HG03378 (cell line): ENCODE data around the gene APLP2.

Experiments
- ATAC-seq: cut with Tn5 transposase; IDR thresholded peaks from one replicate; pipeline ENCODE4 v1.9.1; 2021; ENCODE audit warnings: mild to moderate bottlenecking, moderate library complexity; ENCODE audit not compliant: unreplicated experiment

The APLP2 gene

DNA sequence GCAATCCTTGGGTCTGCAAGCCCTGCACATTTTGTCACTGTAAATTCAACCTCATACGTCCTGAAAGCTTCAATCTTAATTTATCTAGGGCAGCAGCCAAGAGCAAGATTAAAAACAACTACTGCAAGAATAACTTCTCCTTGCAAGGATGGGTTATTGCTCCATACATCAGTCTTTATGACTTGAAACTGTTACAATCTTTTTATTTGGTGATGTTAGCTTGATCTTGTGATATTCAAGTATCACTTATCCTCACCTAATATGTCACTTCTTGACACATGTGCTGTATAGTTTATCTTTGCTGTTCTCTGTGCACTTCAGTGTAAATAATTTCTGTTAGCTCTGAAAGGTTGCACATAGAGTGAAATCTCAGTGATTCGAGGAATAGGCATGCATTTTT, 14.7 kb upstream of the APLP2 start:
- no peak for ATAC-seq

DNA sequence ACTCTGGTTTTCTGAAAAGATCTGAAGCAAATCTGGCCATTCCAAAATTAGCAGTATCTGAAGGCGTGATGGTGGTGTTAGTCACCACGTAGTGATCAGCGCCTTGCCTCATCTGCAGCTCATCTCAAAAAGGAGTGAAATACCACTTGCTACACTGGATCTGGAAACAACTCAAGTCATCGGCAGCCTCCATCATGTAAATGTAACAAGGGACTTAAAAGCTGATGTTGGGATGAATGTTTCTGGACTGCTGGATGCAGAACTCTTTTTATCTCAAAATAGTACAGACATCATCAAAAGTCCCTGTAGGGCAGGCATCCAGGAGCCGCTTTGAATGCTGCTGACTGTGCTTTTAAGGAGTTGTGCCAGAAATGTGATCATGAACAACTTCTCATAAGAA, 14.1 kb upstream of the APLP2 start:
- no peak for ATAC-seq

DNA sequence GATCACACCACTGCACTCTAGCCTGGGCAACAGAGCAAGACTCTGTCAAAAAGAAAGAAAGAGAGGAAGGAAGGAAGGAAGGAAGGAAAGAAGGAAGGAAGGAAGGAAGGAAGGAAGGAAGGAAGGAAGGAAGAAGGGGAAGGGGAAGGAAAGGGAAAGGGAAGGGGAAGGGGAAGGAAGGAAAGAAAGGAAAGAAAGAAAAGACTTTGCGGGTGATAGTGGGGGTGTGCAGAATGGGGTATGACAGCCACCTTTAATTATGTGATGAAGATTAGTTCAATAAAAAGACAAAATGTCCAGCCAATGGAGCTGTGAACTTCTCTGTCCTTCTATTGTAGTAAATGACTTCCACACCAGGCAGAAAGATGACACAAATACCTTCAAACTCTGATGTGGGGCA, 8.7 kb upstream of the APLP2 start:
- ATAC-seq = no peak

- ATAC-seq = no peak
Observed at GRCh38 chr11:130062026-130062425, 7.7 kb upstream of the APLP2 start.

DNA sequence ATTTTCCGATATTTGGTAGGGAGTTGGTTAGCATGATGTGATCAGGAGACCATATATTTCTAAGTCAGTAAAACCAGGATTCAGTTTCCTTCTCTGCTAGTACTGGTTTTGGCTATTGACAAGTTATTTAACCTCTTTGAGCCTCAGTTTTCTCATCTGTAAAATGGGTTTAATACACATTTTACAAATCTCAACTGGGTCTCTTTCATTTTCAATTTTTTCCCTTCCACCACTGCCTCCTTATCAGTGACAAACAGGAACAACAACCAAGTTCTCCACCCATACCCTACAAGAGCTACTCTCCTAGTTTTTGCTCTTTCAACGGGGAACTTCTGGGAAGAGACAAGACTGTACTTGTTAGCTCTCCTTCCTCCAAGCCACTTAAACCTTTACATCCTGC, 6.2 kb upstream of the APLP2 start:
- no peak for ATAC-seq

- no peak for ATAC-seq
Observed at GRCh38 chr11:130064596-130064995, 5.1 kb upstream of the APLP2 start.

GRCh38 chr11:130066338-130066737, 3.4 kb upstream of the APLP2 start:
- no peak for ATAC-seq

- ATAC-seq = no peak
Observed at GRCh38 chr11:130068546-130068985, 1.1 kb upstream of the APLP2 start.

DNA sequence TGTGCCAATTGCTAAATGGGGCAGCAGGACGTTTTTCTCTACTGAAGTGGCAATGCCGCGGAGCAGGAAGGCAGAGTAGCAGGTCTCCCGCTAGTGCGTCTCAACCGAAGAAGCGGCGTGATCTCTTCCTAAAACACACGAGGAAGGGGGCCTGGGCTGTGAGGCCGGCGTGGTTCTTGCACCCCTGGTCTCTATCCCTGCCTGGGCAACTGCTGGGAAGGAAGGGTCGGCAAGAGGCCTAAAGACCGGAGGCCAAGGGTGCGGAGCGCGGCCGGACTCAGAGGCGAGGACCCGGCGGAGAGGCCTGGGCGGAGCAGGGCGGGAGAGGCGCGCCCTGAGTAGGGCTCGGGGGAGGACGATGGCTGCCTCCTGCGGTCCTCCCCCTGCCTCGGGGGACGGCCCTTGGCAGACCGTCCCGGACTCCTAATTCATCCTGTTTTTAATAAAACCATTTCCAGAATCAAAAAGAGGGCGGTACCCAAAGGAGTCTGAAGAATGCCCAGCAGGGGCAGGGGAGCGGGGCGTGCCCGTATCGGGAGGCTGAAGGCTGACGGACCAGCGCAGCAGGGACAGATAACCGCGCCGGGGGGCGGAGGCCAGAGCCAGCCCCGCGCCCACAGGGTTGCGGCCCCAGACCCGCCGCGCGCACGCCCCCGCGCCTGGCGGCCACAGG, 572 bp upstream of the APLP2 start:
- ATAC-seq = peak; percentile 32

- ATAC-seq = peak; percentile 24
Observed at GRCh38 chr11:130070109-130070845, 583 bp downstream of the APLP2 start.

DNA sequence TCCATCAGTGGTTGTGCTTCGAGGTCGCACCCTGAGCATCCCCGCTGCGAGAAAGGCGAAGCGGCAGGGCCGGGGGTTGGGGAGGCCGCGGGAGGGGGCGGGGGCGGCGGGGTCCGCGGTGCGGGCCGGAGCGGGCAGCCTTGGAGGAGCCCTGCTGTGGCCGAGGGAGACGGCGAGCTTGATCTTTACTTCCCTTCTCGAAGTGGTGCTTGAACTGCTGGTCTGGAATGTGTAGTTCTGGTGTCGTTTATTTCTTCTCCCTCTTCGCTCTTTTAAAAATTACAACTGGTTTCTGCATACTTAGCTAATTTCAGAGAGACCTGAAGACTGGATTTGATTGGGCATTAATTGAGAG, 1.1 kb downstream of the APLP2 start:
- no peak for ATAC-seq

GRCh38 chr11:130071211-130071712, 1.6 kb downstream of the APLP2 start:
- no peak for ATAC-seq

GRCh38 chr11:130074736-130075135, 5.0 kb downstream of the APLP2 start:
- no peak for ATAC-seq

GRCh38 chr11:130076778-130077481, 7.2 kb downstream of the APLP2 start:
- no peak for ATAC-seq

DNA sequence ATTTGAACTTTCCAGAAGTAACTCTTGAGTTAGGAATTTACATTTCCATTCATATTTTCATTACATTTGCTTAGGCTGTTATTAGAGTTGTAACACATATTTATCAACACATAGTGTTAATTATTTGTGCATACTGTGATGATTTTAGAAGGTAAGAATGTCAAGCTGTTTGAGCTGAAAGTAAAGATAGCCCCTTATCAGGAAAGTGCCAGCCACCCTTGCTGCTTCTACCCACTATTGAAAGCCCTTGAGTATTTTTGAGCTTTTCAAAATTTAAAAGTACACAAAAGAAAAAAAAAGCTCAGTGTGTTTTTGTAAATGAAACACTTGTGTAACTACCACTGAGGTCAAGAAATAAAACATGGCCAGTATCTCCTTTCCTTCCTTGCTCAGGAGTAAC, 8.0 kb downstream of the APLP2 start:
- ATAC-seq = no peak

DNA sequence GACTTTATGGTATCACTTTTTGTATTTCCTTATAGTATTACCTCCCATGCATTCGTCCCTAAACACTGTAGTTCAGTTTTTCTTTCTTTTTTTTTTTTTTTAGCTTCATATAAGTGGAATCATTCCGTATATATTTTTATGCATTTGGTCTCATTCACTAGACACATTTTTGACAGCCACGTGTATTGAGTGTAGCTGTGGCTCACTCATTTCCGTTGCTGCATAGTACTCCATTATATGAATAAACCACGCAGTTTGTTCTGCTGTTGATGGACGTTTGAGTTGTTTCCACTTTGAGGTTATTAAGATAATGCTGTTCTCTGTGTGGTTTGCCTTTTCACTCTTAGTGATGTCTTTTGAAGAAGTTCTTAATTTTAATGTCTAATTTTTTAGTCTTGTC, 8.4 kb downstream of the APLP2 start:
- ATAC-seq = no peak

DNA sequence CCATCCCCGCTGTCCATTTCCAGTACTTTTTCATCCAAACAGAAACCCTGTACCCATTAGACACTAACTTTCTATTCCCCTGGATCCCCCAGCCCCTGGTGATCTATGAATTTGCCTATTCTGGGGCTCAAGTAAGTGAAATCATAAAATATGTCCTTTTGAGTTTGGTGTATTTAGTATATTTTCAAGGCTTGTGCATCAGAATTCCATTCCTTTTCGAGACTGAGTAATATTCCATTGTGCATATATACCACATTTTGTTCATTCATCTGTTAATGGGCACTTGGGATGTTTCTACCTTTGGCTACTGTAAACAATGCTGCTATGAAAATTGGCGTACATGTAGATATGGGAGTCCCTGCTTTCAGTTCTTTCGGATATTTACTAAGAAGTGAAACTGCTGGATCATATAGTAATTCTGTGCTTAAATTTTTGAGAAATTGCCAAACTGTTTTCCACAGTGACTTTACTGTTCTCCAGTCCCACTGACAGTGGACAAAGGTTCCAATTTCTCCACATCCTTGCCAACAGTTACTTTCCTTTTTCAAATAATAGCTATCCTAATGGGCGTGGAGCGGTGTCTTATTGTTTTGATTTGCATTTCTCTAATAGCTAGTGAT, 16.1 kb downstream of the APLP2 start:
- no peak for ATAC-seq

DNA sequence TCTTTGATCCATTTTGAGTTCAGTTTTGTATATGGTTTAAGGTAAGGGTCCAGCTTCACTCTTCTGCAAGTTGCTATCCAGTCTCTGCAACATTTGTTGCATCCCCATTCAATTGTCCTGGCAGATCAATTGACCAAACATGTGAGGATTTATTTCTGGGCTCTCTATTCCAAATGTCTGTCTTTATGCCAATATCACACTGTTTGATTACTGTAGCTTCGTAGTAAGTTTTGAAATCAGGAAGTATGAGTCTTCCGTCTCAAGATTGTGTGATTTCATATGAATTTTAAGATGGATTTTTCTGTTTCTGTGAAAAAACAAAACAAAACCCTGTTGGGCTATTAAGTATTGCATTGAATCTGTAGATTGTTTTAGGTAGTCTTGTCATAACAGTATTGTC, 17.0 kb downstream of the APLP2 start:
- ATAC-seq = no peak

GRCh38 chr11:130087294-130087926, 17.7 kb downstream of the APLP2 start:
- peak; percentile 82 for ATAC-seq

GRCh38 chr11:130088217-130088616, 18.5 kb downstream of the APLP2 start:
- ATAC-seq = no peak
